ENCODE measurements around the gene ARHGAP24.

DNA sequence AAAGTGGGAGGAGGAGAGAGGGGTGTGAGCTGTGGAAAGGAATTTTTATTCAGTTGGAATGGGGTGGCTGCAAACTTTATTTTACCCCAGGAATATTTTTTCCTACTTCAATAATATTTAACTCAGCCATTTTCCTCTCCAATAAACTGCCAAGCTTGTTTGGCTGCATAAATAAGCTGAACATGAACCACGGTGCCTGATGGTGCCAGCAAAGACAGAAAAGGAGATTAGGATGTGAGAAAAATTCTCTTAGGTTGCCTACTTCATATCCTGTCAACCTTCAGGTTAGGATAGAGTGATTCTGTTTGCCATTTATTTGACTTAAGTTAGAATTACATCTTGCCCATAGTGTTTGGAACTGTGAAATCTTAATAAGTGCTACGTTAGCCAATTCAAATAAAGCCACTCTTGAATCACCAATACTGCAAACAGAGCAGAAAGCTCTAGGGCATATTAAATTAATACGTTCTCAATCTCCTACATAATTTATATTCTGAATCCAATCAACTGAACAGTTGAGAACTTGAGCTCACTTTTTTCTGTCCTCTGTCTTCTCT lies 195.1 kb downstream of the ARHGAP24 start:
- TF ChIP-seq POLR2A (IDR thresholded peaks at IDR 0.05; ENCODE audit: low read depth, low read length), result no peak
- TF ChIP-seq TAF1 (IDR thresholded peaks at IDR 0.05; ENCODE audit: borderline replicate concordance, low read depth, low read length), result no peak
- no peak for TF ChIP-seq SMAD5 (IDR thresholded peaks at IDR 0.05; ENCODE audit: low read depth)
- no peak for TF ChIP-seq EP300 (IDR thresholded peaks at IDR 0.05; ENCODE audit: borderline replicate concordance in 1 of 2, control insufficient read depth in 1 of 2, low read depth in 2 of 2, low read length in 2 of 2)
- TF ChIP-seq, protein P1, sequence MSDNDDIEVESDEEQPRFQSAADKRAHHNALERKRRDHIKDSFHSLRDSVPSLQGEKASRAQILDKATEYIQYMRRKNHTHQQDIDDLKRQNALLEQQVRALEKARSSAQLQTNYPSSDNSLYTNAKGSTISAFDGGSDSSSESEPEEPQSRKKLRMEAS (IDR thresholded peaks at IDR 0.05; ENCODE audit: low read depth, low read length), result no peak
- no peak for TF ChIP-seq CTCF (IDR thresholded peaks at IDR 0.05 in 2 of 3, conservative IDR thresholded peaks at IDR 0.05 in 1 of 3; ENCODE audit: control insufficient read depth in 2 of 3, extremely low read depth in 1 of 3, insufficient read depth in 1 of 3, low read depth in 3 of 3, low read length in 3 of 3)
- no peak for TF ChIP-seq FOXK2 (IDR thresholded peaks at IDR 0.05)
- no peak for TF ChIP-seq EZH2 (IDR thresholded peaks at IDR 0.05; ENCODE audit: borderline replicate concordance, control insufficient read depth, low read depth, low read length)
- no peak for TF ChIP-seq PKNOX1 (IDR thresholded peaks at IDR 0.05)
- TF ChIP-seq GABPA (IDR thresholded peaks at IDR 0.05; ENCODE audit: low read depth), result no peak
- no peak for TF ChIP-seq REST (IDR thresholded peaks at IDR 0.05; ENCODE audit: low read depth, low read length)
- no peak for TF ChIP-seq ZNF687 (IDR thresholded peaks at IDR 0.05)
- no peak for TF ChIP-seq MYC (IDR thresholded peaks at IDR 0.05; ENCODE audit: insufficient read depth, insufficient read length, insufficient replicate concordance, low read length, severe bottlenecking)
